ENCODE data around the gene FLT1.

FLT1 gene

DNA sequence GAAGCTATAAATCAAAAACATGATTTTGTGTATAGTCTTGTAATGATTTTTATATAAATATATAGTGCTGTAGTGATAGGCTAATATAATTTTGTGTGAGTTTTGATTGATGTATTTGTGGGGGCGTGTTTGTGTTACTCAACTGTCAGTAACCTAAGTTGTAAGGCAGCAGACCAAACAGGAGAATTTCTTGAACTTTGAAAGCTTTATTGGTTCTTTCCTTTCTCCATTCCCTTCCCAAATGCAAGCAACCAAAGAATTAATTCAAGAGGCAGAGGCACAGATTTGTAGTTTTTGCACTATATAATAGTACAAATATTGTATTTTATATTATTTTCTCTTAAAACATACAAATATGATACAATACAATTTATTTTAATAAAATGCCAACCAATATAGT is 109.6 kb downstream of the FLT1 start:
- Histone ChIP-seq H3K27me3 (no peaks in the 10 kb centered on the region), H3K4me3 (no peak overlapping the region), H3K9me3 (no peaks in the 10 kb centered on the region), H3K27ac (no peak overlapping the region), H3K36me3 (no peaks in the 10 kb centered on the region), H3K4me1 (no peaks in the 10 kb centered on the region)
- DNase-seq = no peak
- TF ChIP-seq, protein P1, sequence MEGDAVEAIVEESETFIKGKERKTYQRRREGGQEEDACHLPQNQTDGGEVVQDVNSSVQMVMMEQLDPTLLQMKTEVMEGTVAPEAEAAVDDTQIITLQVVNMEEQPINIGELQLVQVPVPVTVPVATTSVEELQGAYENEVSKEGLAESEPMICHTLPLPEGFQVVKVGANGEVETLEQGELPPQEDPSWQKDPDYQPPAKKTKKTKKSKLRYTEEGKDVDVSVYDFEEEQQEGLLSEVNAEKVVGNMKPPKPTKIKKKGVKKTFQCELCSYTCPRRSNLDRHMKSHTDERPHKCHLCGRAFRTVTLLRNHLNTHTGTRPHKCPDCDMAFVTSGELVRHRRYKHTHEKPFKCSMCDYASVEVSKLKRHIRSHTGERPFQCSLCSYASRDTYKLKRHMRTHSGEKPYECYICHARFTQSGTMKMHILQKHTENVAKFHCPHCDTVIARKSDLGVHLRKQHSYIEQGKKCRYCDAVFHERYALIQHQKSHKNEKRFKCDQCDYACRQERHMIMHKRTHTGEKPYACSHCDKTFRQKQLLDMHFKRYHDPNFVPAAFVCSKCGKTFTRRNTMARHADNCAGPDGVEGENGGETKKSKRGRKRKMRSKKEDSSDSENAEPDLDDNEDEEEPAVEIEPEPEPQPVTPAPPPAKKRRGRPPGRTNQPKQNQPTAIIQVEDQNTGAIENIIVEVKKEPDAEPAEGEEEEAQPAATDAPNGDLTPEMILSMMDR (IDR thresholded peaks at IDR 0.05) = no peak
- intact Hi-C loops (cut with DNase I; ENCODE audit: low total_unique reads) = no loop called here

DNA sequence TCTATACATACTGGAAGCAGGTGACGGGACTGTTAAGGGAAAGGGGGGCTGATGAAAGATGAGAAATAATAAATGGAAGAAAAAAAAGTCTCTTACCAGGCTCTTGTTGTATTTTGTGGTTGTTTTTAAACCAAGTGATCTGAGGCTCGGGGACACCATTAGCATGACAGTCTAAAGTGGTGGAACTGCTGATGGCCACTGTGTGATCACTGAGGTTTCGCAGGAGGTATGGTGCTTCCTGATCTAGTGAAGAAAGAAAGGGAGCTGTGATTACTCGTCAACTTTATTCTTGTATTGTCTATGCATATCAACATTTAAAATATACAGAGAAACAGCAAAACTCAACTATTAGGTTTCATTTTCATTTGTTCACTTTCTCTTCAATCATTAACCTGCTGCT is 110.1 kb downstream of the FLT1 start:
- Histone ChIP-seq H3K4me1 (no peaks in the 10 kb centered on the region), H3K27me3 (no peaks in the 10 kb centered on the region), H3K9me3 (no peaks in the 10 kb centered on the region), H3K36me3 (no peaks in the 10 kb centered on the region), H3K4me3 (no peak overlapping the region), H3K27ac (no peak overlapping the region)
- DNase-seq = no peak
- intact Hi-C loops (cut with DNase I; ENCODE audit: low total_unique reads) = no loop called here
- TF ChIP-seq, protein P1 (IDR thresholded peaks at IDR 0.05) = no peak

DNA sequence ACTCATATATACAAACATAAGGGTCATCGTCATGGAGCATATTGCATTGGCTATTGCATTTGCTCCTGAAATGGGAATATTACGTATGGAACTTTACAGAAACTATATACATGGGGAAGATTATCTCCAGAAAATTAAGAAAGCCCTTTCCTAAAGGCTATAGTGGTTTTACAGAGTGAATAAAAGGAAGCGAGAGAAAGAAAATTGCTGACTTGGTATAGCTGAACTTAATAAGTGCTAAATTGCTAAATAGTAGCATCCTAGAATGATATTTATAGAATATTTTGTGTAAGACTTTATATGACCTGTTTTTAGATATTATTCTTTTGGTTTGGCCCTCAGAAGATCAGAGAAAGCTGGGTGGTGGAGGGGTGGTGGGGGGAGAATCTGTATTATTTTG is 114.6 kb downstream of the FLT1 start:
- Histone ChIP-seq H3K9me3 (no peaks in the 10 kb centered on the region), H3K36me3 (no peaks in the 10 kb centered on the region), H3K4me1 (no peaks in the 10 kb centered on the region), H3K27ac (no peak overlapping the region), H3K27me3 (no peaks in the 10 kb centered on the region), H3K4me3 (no peak overlapping the region)
- intact Hi-C loops (cut with DNase I; ENCODE audit: low total_unique reads) = no loop called here
- no peak for DNase-seq
- TF ChIP-seq, protein P1 (IDR thresholded peaks at IDR 0.05) = no peak

DNA sequence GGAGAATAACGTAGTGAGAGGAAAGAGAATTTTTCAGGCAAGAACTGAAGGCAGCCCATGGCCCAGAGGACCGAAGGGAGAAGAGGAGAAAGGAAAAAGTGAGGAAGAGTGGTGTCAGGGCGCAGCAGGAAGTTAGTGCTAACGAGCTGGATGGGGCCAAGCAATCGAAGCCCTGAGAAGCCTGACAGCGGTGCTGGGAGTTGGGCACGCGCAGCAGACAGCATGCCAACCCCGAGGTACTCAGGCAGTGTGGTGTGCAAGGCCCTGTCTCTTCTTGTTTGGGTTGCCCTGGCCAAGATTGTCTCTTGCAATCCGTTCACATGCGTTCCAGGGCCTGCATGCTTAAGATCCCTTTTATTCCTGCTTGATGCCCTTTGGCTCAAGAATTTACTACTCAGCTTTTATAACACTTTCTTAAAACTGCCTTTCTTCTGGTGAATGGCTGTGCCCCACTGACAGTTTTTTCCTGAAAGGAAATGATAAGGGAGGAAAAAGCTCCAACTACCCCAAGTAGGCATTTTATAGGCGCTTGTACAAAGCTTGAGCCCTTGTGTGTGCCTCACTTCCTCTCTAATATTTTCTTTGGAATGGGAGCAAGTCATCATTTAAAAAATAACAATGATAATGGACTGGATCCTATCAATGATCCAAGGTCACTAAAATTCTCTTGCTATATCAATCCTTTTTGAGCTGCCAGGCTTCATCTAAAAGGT is 115.4 kb downstream of the FLT1 start:
- no peaks in the 10 kb centered on the region for H3K27me3 ChIP-seq
- intact Hi-C loops (cut with DNase I; ENCODE audit: low total_unique reads) = no loop called here
- DNase-seq = no peak
- no peaks in the 10 kb centered on the region for H3K36me3 ChIP-seq
- no peaks in the 10 kb centered on the region for H3K9me3 ChIP-seq
- no peak overlapping the region for H3K4me3 ChIP-seq
- TF ChIP-seq, protein P1 (IDR thresholded peaks at IDR 0.05) = no peak
- no peak overlapping the region for H3K27ac ChIP-seq
- H3K4me1 ChIP-seq = no peaks in the 10 kb centered on the region

DNA sequence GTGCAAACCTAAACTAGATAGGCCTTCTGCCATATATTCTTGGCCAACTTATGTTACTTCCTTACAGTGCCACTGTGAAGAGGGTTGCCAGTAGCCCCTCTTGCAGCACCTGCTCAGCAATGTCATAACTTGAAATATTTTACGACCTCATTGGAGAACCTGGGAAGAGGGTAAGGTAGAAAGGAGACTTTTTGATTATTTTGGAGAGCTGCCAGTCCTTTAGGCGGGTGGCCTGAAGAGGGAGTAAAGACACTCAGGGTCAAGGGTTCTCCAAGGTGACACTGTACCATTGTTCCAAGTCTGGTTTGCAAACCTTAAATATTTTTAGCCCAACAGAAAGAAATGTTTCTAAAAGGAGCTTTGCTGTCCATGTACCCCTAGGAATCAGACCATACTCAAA is 118.3 kb downstream of the FLT1 start:
- Histone ChIP-seq H3K27ac (no peak overlapping the region), H3K36me3 (no peaks in the 10 kb centered on the region), H3K9me3 (no peaks in the 10 kb centered on the region), H3K4me3 (no peak overlapping the region), H3K27me3 (no peaks in the 10 kb centered on the region), H3K4me1 (no peaks in the 10 kb centered on the region)
- TF ChIP-seq, protein P1 (IDR thresholded peaks at IDR 0.05) = no peak
- intact Hi-C loops (cut with DNase I; ENCODE audit: low total_unique reads) = no loop called here
- DNase-seq = no peak

Measured in tibial artery (tissue), 4 donors.